ENCODE data around the gene LRRC8E. TPM values are rescaled to one million over a fixed set of nuclear protein-coding genes. Genes with fewer than 3 reads are reported as not detected.

Gene LRRC8E
- total RNA-seq, 1 donor: 10.5 TPM

GRCh38 chr19:7842661-7843294 is 45.5 kb upstream of the LRRC8E start:
- Histone ChIP-seq H4K20me1 (ENCODE audit: insufficient read depth, low read length) (peaks cover 20% of the 10 kb centered on the region), H3K4me2 (ENCODE audit: insufficient read depth, low read length) (no peak overlapping the region), H3K4me3 (ENCODE audit: insufficient read depth, low read length) (no peak overlapping the region), H3K79me2 (ENCODE audit: insufficient read depth, low read length) (peaks cover 24% of the 10 kb centered on the region), H3K9me3 (ENCODE audit: low read depth, low read length) (no peaks in the 10 kb centered on the region), H3K36me3 (ENCODE audit: insufficient read depth, low read length) (no peaks in the 10 kb centered on the region), H3K4me1 (ENCODE audit: insufficient read depth, low read length) (peaks cover 12% of the 10 kb centered on the region), H3K27ac (ENCODE audit: low read depth, low read length) (no peak overlapping the region), H3K27me3 (ENCODE audit: insufficient read depth, low read length) (no peaks in the 10 kb centered on the region), H2AFZ (ENCODE audit: low read length) (no peak overlapping the region)
- TF ChIP-seq CTCF (IDR thresholded peaks at IDR 0.05; ENCODE audit: extremely low read depth, low read depth, low read length): no peak
- DNase-seq (ENCODE audit: insufficient read length, low spot score, missing footprints): no peak

DNA sequence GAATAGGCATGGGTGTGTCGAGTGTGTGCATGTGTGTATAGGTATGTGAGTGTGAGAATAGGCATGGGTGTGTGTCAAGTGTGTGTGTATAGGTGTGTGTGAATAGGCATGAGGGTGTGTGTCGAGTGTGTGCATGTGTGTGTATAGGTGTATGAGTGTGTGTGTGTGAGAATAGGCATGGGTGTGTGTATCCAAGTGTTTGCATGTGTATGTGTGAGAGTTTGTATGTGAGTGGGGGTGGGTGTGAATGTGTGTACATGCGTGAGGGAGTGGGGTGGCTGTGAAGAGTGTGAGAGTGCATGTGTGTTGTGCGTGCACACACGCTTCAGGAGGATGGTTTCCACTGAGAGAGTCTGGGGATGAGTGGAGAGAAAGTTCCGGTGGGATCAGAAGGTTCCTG is 44.8 kb upstream of the LRRC8E start:
- DNase-seq (ENCODE audit: insufficient read length, low spot score, missing footprints): no peak
- Histone ChIP-seq H2AFZ (ENCODE audit: low read length) (no peak overlapping the region), H3K9me3 (ENCODE audit: low read depth, low read length) (no peaks in the 10 kb centered on the region), H3K4me1 (ENCODE audit: insufficient read depth, low read length) (peaks cover 7% of the 10 kb centered on the region), H3K79me2 (ENCODE audit: insufficient read depth, low read length) (peaks cover 21% of the 10 kb centered on the region), H3K27me3 (ENCODE audit: insufficient read depth, low read length) (no peaks in the 10 kb centered on the region), H3K4me3 (ENCODE audit: insufficient read depth, low read length) (no peak overlapping the region), H3K4me2 (ENCODE audit: insufficient read depth, low read length) (no peak overlapping the region), H3K36me3 (ENCODE audit: insufficient read depth, low read length) (no peaks in the 10 kb centered on the region), H4K20me1 (ENCODE audit: insufficient read depth, low read length) (peaks cover 20% of the 10 kb centered on the region), H3K27ac (ENCODE audit: low read depth, low read length) (no peak overlapping the region)
- TF ChIP-seq CTCF (IDR thresholded peaks at IDR 0.05; ENCODE audit: extremely low read depth, low read depth, low read length): no peak

DNA sequence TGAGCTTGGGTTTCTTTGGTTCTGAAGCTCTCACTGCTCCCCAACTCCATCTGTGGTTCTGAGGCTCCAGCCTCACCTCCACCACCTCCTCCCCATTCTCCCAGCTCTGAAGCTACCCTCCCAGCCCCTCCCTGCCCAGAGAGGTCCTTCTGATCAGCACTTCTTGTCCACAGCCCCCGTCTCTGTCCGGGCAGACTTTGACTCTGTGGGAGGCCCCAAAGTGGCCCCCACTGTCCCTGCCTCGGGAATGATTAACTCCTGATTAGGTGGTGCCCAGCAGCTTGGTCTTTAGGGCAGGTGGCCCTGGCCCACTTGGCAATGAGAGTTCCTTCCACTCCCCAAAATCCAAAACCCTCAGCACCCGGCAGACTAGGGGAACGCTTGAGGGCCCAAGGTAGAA is 43.9 kb upstream of the LRRC8E start:
- TF ChIP-seq CTCF (IDR thresholded peaks at IDR 0.05; ENCODE audit: extremely low read depth, low read depth, low read length): no peak
- no peak overlapping the region for H3K4me3 ChIP-seq (ENCODE audit: insufficient read depth, low read length)
- H3K9me3 ChIP-seq (ENCODE audit: low read depth, low read length): no peaks in the 10 kb centered on the region
- H3K79me2 ChIP-seq (ENCODE audit: insufficient read depth, low read length): peaks cover 17% of the 10 kb centered on the region
- H3K4me2 ChIP-seq (ENCODE audit: insufficient read depth, low read length): no peak overlapping the region
- H4K20me1 ChIP-seq (ENCODE audit: insufficient read depth, low read length): peaks cover 20% of the 10 kb centered on the region
- peaks cover 6% of the 10 kb centered on the region for H3K4me1 ChIP-seq (ENCODE audit: insufficient read depth, low read length)
- peak; percentile 72 for DNase-seq (ENCODE audit: insufficient read length, low spot score, missing footprints)
- no peaks in the 10 kb centered on the region for H3K27me3 ChIP-seq (ENCODE audit: insufficient read depth, low read length)
- no peak overlapping the region for H3K27ac ChIP-seq (ENCODE audit: low read depth, low read length)
- no peaks in the 10 kb centered on the region for H3K36me3 ChIP-seq (ENCODE audit: insufficient read depth, low read length)
- H2AFZ ChIP-seq (ENCODE audit: low read length): no peak overlapping the region

DNA sequence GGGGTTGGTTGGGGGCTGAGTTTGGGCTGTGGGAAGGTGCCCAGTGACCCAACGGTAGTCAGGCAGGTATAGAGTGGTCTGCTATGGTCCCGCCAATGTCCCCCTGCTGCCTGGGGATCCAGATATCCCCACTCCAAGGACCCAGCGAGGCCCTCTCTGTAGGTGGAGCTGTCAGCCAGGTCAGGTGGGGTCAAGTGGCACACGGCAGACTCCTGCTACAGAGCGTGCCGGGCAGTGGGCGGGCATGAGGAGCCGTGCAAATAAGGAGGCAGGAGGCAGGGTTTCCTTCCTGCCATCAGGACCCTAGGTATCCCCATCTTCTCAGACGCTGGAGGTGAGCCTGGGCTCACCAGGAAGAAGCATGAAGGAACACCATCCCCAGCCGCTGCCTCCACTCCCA is 43.4 kb upstream of the LRRC8E start:
- no peak overlapping the region for H3K4me2 ChIP-seq (ENCODE audit: insufficient read depth, low read length)
- peaks cover 20% of the 10 kb centered on the region for H4K20me1 ChIP-seq (ENCODE audit: insufficient read depth, low read length)
- H3K79me2 ChIP-seq (ENCODE audit: insufficient read depth, low read length): peaks cover 16% of the 10 kb centered on the region
- no peak overlapping the region for H3K4me3 ChIP-seq (ENCODE audit: insufficient read depth, low read length)
- no peak overlapping the region for H2AFZ ChIP-seq (ENCODE audit: low read length)
- peaks cover 1% of the 10 kb centered on the region for H3K4me1 ChIP-seq (ENCODE audit: insufficient read depth, low read length)
- no peak overlapping the region for H3K27ac ChIP-seq (ENCODE audit: low read depth, low read length)
- H3K27me3 ChIP-seq (ENCODE audit: insufficient read depth, low read length): no peaks in the 10 kb centered on the region
- TF ChIP-seq CTCF (IDR thresholded peaks at IDR 0.05; ENCODE audit: extremely low read depth, low read depth, low read length): no peak
- DNase-seq (ENCODE audit: insufficient read length, low spot score, missing footprints): peak; percentile 79
- H3K36me3 ChIP-seq (ENCODE audit: insufficient read depth, low read length): no peaks in the 10 kb centered on the region
- H3K9me3 ChIP-seq (ENCODE audit: low read depth, low read length): no peaks in the 10 kb centered on the region

Measured in osteoblast (primary cell).